SU-DHL-6 (cell line): ENCODE results near the gene GAPVD1.

Source experiments
- H2AFZ ChIP-seq: fragments of 200-600 bp; sonication (generic); 2 replicates; pipeline ENCODE4 v1.6.1; 2014; ENCODE audit warnings: low read depth, mild to moderate bottlenecking, moderate library complexity, mixed read lengths, antibody characterized with exemption, low read length; ENCODE audit not compliant: severe bottlenecking
- H3F3A ChIP-seq: fragments of 200-600 bp; shearing (Covaris generic); 2 replicates; pipeline ENCODE4 v1.6.0; 2016; ENCODE audit warnings: antibody characterized with exemption, mild to moderate bottlenecking; ENCODE audit not compliant: insufficient read depth
- H3K27ac ChIP-seq: fragments of 200-600 bp; sonication (generic); 2 replicates; pipeline ENCODE4 v1.5.1; 2016; ENCODE audit warnings: low read depth, mild to moderate bottlenecking, low read length, moderate library complexity, mixed read lengths
- H3K27me3 ChIP-seq: fragments of 200-600 bp; sonication (generic), shearing (Covaris generic); 2 replicates; pipeline ENCODE4 v1.6.0; 2014; ENCODE audit warnings: mild to moderate bottlenecking, low read length
- H3K36me3 ChIP-seq: fragments of 200-600 bp; sonication (generic); 2 replicates; pipeline ENCODE4 v1.6.1; 2014; ENCODE audit warnings: mild to moderate bottlenecking, low read length, mixed read lengths
- H3K4me2 ChIP-seq: fragments of 300-600, 200-600 bp; shearing (Covaris generic), sonication (generic); 2 replicates; pipeline ENCODE4 v1.6.0; 2014; ENCODE audit warnings: low read length, low read depth, mild to moderate bottlenecking; ENCODE audit not compliant: poor library complexity, severe bottlenecking
- H3K4me3 ChIP-seq: fragments of 200-600 bp; sonication (generic); 2 replicates; pipeline ENCODE4 v1.5.1; 2014; ENCODE audit warnings: antibody characterized with exemption, low read length, mild to moderate bottlenecking, mixed read lengths; ENCODE audit not compliant: insufficient read depth, poor library complexity, severe bottlenecking
- H3K79me2 ChIP-seq: fragments of 200-600 bp; sonication (generic); 2 replicates; pipeline ENCODE4 v1.6.1; 2014; ENCODE audit warnings: mild to moderate bottlenecking, low read length, moderate library complexity; ENCODE audit not compliant: insufficient read depth
- H3K9ac ChIP-seq: fragments of 200-600 bp; sonication (generic); 2 replicates; pipeline ENCODE4 v1.7.0; 2014; ENCODE audit warnings: mild to moderate bottlenecking, low read length
- H3K9me2 ChIP-seq: fragments of 200-600 bp; sonication (generic); replicated peaks from 2 replicates; pipeline ENCODE4 v1.6.1; 2014; ENCODE audit warnings: low read length; ENCODE audit not compliant: insufficient read depth
- H3K9me3 ChIP-seq: fragments of 200-600 bp; sonication (generic); 2 replicates; pipeline ENCODE4 v1.6.1; 2014; ENCODE audit warnings: low read length, mixed read lengths; ENCODE audit not compliant: insufficient read depth
- H4K20me1 ChIP-seq: fragments of 200-600 bp; sonication (generic); 2 replicates; pipeline ENCODE4 v1.6.1; 2014; ENCODE audit warnings: low read depth, mild to moderate bottlenecking, antibody characterized with exemption, low read length, moderate library complexity, mixed read lengths
- CTCF ChIP-seq: fragments of 200-600 bp; sonication (generic); IDR thresholded peaks from one replicate; pipeline ENCODE4 v1.5.1; 2017; ENCODE audit warnings: antibody characterized with exemption, mild to moderate bottlenecking, low read length, moderate library complexity; ENCODE audit not compliant: insufficient read depth, poor library complexity, severe bottlenecking
- EZH2phosphoT487 ChIP-seq: fragments of 200-600 bp; sonication (generic), shearing (Covaris generic); conservative IDR thresholded peaks from 2 replicates; pipeline ENCODE4 v1.6.1; 2018; ENCODE audit warnings: mild to moderate bottlenecking, antibody characterized with exemption, low read length, moderate library complexity, mixed read lengths

GAPVD1 gene

DNA sequence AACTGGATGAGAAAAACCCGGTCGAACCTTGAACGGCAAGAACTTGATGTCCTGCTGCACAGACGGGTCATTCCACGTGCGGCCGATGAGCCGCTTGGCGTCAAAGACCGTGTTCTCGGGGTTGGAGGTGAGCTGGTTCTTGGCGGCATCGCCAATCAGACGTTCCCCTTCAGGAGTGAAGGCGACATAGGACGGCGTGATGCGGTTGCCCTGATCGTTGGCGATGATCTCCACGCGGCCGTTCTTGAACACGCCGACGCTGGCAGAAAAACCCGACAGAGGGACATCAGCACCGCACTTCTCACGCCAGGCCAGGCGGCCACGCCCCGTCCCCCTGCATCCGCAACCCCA, 21.0 kb upstream of the GAPVD1 start:
- H4K20me1 ChIP-seq, result peaks cover 22% of the 10 kb centered on the region; the same call in 1 of the 2 replicates
- peak overlapping the region; percentile 80 for H3K4me3 ChIP-seq
- no peaks in the 10 kb centered on the region for H3K9me2 ChIP-seq
- H3K27ac ChIP-seq, result peak overlapping the region; percentile 60
- H3K9me3 ChIP-seq, result no peaks in the 10 kb centered on the region
- H3K9ac ChIP-seq, result peak overlapping the region; percentile 91
- no peaks in the 10 kb centered on the region for H3K27me3 ChIP-seq
- peaks cover 42% of the 10 kb centered on the region for H3K79me2 ChIP-seq
- H2AFZ ChIP-seq, result no peak overlapping the region
- TF ChIP-seq EZH2phosphoT487 (no peak), CTCF (no peak)
- peaks cover 48% of the 10 kb centered on the region for H3F3A ChIP-seq
- peak overlapping the region; percentile 81 for H3K4me2 ChIP-seq
- H3K36me3 ChIP-seq, result peaks cover 31% of the 10 kb centered on the region

DNA sequence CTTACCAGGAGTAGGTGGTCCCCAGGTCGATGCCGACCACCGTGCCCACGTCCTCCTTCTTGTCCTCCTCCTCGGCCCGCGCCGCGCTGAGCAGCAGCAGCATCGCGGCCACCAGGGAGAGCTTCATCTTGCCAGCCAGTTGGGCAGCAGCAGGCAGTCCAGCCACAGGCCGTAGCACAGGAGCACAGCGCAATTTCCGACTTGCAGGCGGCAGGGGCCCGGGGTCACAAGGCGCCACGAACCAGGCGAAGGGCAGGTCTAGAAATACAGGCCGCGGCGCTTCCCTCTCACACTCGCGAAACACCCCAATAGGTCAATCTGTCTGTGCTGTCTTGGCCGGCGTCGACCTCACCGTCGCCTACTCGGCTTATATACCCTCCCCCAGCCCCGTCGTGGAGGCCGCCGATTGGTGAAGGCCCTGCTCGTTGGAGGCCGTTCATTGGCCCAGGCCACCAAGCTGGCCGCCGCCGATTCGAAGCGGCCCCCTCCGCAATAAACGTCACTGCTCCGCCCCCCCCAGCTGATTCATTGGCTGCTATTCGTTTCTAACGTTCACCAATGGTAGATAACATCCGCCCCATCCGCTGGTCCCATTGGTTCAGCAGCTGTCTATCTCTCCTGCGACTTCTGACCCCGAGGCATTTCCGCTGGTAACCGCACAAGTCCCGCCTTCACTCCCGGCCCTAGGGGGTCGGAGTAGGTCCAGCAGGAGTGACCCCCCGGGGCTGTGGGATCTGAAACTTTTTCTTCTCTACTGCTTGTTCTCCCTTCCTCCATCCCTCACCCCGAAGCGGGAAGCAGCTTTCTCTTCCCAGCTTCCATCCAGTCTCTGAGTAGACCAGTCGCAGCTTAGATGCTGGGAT, 20.4 kb upstream of the GAPVD1 start, which contains the start of gene HSPA5:
TSS of gene HSPA5 (minus strand) at position 344 of the 863 bp plus-strand sequence. CDS start at position 127, 217 bp downstream.
- Histone ChIP-seq H3K79me2 (peaks cover 42% of the 10 kb centered on the region), H3K9me2 (no peaks in the 10 kb centered on the region), H3K4me2 (peak within 1 kb of the TSS; percentile 93), H3F3A (peaks cover 42% of the 10 kb centered on the region), H3K9me3 (no peaks in the 10 kb centered on the region), H4K20me1 (peaks cover 22% of the 10 kb centered on the region; the same call in 1 of the 2 replicates), H3K27me3 (no peaks in the 10 kb centered on the region), H3K27ac (peak within 1 kb of the TSS; percentile 60), H3K9ac (peak within 1 kb of the TSS; percentile 91), H3K36me3 (peaks cover 28% of the 10 kb centered on the region), H3K4me3 (peak within 1 kb of the TSS; percentile 80), H2AFZ (peak within 1 kb of the TSS; percentile 43)
- TF ChIP-seq EZH2phosphoT487 (no peak), CTCF (no peak)

- peak overlapping the region; percentile 83 for H3K9ac ChIP-seq
- H3F3A ChIP-seq, result peaks cover 34% of the 10 kb centered on the region
- H3K79me2 ChIP-seq, result peaks cover 39% of the 10 kb centered on the region
- no peaks in the 10 kb centered on the region for H3K9me2 ChIP-seq
- no peaks in the 10 kb centered on the region for H3K9me3 ChIP-seq
- H2AFZ ChIP-seq, result peak overlapping the region; percentile 43
- no peak for TF ChIP-seq EZH2phosphoT487
- no peak for TF ChIP-seq CTCF
- no peaks in the 10 kb centered on the region for H3K27me3 ChIP-seq
- H3K36me3 ChIP-seq, result peaks cover 26% of the 10 kb centered on the region
- H3K4me2 ChIP-seq, result peak overlapping the region; percentile 93
- peaks cover 22% of the 10 kb centered on the region; the same call in 1 of the 2 replicates for H4K20me1 ChIP-seq
- peak overlapping the region; percentile 52 for H3K27ac ChIP-seq
- peak overlapping the region; percentile 70 for H3K4me3 ChIP-seq
Measured at GRCh38 chr9:125241863-125242739, 19.5 kb upstream of the GAPVD1 start.
